Measurements from ENCODE around the gene CHCHD4.
"Not testable (repeated sequence)": the region's sequence is repeated elsewhere in the genome, so short reads cannot be mapped to it uniquely, and the experiment has no call there.

Gene CHCHD4

DNA sequence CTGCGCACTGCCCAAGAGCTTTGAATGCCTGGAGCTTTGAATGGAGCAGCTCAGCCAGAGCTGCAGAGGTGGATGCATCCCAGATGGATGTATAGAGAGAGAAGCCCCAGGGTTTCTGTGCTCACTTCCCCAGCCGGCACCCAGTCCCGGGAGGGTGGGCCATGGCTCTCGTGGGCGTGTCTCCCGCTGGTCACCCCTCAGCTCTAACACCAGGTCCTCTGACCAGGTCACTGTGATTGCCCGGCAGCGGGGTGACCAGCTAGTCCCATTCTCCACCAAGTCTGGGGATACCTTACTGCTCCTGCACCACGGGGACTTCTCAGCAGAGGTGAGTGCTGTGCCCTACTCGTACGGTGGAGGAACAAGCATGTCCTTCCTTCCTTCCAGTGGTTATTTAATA is 10.9 kb upstream of the CHCHD4 start:
- no peak for DNase-seq (ENCODE audit: low read depth in 2 of 2)

DNA sequence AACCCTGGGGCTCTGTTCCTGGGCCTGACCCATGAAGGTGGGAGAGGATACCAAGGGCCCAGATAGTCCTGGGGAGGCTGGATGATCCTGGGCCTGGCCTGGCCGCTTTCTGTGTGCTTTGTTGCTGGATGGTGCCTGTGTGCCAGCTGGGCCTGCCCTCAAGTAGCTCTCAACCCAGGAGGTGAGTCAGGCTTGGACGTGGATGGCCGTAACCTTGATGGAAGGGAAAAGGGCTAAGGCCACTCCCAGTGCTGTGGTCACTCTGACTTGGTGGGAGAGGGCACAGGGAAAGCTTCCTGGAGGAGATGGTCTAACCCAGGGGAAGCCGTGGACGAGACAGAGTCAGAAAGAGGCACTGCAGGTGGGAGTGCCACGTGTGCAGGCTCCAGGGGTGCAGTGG is 9.6 kb upstream of the CHCHD4 start:
- no peak for DNase-seq (ENCODE audit: low read depth in 2 of 2)

DNA sequence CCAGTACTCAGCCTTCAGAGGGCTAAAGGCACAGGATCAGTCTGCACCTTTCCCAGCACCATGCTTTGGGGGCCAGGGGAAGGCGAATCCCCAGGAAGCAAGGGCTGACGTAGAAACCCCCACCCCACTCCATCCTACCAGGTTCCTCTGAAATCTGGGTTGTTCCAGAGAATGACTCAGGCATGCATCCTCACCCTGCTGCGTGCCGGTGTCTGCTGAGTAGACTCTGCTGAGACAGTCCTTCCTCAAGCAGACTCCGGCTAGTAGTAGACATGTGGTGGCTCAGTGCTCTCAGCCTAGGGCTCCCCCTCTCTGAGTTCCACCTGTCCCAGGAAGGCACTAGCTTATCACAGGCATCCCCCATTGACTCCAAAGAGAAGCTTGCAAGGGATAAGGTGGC is 9.2 kb upstream of the CHCHD4 start:
- DNase-seq (ENCODE audit: low read depth in 2 of 2), result no peak

DNA sequence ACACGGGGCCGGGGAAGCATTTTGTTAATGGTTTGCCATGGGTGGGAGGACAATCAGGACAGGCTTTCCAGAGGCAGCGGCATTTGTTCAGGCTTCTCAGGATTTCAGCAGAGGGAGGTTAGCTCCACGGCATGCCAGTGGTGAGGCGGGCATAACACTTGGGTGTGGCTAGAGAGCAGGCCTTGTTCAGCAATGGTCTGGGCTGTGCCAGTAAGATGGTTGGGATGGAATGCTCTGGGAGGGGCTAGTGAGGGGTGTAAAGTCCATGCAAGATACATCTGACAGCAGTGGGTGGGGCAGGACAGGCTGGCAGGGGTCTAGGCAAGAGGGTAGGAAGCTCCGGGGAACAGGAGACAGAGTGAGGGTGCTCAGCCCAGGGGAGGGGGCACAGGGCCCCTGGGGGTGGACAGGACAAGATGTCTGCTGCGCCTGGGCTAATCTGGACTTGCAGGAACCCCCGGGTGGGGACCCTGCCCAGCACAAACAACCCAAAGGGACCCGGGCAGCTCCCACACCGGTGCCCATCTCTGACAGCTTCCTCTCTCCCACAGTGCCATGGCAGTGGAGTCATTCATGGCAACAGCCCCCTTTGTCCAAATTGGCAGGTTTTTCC is 8.6 kb upstream of the CHCHD4 start:
- no peak for DNase-seq (ENCODE audit: low read depth in 2 of 2)

DNA sequence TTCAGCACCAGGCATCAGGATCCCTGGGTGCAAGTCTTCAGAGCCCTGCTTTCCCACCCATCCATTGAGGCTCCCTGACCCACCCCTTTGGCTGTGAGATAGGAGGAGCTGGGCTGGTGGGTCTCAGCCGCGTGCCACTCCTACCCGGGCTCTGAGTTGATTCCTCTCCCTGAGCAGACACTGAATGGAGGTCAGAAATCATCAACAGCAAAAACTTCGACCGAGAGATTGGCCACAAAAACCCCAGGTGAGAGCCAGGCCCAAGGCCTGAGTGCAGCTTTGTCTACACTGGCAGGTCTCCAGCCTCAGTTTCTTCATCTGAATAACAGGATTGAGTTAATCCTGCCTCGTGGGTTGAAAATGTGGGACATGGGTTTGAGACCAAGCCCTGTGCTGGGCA is 8.0 kb upstream of the CHCHD4 start:
- DNase-seq (ENCODE audit: low read depth in 2 of 2), result no peak

DNA sequence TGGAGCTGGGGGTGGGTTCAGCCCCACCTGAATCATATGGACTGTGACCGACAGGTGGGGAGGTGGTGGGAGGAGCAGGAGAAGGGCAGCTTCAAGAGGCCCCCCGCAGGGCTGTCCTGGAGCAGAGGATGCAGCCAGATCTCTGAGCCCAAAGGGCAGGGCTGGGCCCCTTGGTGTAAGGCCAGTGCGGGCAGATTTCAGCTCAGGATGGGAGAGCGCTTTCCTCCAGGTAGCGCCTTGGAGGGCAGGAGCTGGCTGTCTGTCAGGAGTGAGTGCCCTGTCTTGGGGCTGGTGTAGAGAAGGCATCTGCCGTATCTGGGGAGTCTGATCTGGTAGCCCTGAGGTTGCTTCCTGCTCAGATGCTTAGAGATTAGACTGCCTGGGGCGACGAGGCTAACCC is 7.5 kb upstream of the CHCHD4 start:
- DNase-seq (ENCODE audit: low read depth in 2 of 2), result no peak

DNA sequence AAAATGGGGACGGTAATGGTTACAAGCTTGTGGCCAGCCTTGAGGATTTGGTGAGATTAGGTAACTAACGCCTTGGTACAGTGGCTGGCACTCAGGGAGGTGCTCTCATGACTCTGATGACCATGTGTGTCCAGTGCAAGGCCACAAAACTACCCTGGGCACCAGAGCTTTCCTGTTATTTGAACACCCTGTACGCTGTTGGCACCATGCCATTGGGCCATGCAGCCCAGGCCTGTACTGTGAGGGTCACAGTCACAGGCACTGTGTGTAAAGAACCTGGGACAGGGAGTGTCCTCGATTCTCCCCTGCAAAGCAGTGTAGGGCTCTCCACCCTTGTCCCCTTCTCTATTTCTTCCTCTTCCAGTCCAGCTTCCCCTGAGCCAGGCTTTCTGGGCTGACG is 6.5 kb upstream of the CHCHD4 start:
- DNase-seq (ENCODE audit: low read depth in 2 of 2), result no peak

DNA sequence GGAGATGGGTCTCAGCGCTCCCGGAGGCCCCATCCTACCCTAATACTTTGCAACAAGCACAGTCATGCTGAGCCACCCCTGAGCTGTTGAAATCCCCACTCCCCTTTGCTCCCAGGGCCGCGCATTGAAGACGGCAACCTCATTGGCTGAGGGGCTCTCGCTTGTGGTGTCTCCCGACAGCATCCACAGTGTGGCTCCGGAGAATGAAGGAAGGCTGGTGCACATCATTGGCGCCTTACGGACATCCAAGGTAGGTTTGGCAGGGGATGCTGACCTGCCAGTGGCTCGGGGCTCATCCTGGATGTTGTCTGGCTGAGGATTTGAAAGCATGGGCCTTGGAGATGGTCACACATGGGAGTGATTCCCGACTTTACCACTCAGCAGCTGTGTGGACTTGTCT is 6.0 kb upstream of the CHCHD4 start:
- no peak for DNase-seq (ENCODE audit: low read depth in 2 of 2)

DNA sequence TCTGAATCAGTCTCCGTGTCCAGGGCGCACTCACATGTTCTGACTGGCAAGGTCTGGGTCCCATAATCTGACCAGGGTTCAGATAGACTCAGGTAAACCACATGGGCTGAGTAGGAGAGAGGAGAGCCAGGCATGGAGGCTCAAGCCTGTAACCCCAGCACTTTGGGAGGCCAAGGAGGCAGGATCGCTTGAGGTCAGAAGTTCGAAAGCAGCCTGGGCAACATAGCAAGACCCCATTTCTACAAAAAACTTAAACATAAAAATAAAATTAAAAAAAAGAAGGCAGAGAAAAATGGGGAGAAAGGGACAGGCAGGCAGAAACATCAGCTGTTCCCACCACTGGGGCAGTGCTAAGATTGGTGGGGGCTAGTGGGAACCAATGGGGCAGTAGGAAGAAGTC is 5.6 kb upstream of the CHCHD4 start:
- DNase-seq (ENCODE audit: low read depth in 2 of 2), result no peak

DNA sequence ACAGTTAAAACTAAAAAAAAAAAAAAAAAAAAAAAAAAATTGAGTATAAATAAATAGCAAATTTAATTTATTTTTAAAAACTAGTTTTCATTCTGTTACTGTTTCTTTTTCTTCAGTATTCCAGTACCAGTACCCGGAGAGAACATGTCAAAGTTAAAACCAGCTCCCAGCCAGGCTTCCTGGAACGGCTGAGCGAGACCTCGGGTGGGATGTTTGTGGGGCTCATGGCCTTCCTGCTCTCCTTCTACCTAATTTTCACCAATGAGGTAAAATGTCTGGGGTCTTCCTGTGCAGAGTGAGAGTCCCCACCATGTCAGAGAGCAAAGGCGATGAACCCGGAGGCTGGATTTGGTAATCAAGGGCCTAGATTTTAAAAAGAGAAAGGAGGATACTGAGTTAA is 4.6 kb upstream of the CHCHD4 start:
- DNase-seq (ENCODE audit: low read depth in 2 of 2), result no peak

DNA sequence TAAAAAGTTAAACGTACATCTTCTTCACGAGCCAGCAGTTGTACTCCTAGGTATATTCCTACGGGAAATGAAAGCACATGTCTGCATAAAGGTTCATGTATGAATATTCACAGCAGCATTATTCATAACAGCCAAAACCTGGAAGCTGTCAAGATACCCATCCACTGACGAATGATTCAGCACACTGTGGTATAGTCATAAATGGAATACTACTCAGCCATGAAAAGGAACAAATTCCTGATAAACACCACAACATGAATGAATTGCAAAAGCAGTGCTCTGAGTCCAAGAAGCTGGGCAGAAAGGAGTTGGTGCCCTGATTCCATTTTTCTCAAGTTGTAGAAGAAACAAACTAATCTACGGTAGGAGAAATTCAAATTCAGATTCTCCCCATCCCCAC is 4.1 kb upstream of the CHCHD4 start:
- no peak for DNase-seq (ENCODE audit: low read depth in 2 of 2)

DNA sequence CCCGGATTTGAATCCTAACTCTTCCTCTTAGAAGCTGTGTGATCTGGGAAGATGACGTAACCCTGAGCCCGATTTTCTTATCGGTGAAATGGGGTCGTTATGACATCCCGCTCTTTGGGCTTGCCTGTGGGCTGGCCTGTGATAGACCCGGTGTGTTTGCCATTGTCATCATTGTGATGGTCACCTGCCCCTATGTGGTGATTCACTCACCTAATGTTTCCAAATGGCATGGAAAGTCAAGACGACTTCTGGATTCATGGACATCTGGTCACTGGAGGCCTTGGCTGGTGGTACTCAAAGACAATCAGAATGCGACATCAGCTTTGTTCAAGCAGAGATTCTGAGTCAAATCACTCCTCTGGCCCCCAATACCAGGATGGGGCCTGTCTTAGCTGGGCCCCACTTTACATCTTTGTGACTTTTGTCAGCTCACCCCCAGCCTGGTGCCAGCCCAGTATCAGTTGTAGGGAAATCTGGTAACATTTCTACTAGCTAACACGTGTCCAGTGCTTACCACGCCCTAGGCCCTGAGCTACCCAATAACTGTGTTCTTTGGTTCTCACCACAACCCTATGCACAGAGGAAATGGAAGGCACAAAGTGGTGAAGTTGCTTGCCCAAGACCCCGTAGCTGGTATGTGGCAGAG is 3.0 kb upstream of the CHCHD4 start:
- DNase-seq (ENCODE audit: low read depth in 2 of 2), result no peak

DNA sequence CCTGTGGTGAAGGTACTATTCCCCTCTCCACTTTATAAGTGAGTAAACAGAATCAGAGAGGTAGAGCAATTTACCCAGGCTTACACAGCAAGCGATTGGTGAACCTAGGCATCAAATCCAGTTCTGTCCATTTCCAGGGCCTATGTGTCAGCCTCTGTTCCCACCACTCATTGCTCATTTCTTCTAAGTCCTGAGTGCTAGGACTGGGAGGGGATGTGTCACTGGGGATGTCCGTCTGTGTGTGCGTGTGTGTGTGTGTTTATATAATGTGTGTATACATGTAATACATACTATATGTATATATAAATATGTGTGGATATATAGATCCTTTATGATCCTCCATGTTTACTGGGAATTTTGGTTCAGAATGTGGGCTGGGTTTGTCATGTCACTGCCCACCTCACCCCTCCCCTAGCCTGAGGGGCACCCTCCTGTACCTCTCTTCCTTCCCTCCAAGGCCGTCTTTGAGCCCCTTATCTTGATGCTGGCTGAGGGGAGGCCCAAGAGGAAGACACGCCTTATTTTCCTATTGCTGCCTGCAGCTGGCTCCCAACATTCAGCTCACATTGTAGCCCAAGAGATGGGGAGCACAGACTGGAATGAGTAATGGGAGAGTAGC is 2.3 kb upstream of the CHCHD4 start:
- no peak for DNase-seq (ENCODE audit: low read depth in 2 of 2)

DNA sequence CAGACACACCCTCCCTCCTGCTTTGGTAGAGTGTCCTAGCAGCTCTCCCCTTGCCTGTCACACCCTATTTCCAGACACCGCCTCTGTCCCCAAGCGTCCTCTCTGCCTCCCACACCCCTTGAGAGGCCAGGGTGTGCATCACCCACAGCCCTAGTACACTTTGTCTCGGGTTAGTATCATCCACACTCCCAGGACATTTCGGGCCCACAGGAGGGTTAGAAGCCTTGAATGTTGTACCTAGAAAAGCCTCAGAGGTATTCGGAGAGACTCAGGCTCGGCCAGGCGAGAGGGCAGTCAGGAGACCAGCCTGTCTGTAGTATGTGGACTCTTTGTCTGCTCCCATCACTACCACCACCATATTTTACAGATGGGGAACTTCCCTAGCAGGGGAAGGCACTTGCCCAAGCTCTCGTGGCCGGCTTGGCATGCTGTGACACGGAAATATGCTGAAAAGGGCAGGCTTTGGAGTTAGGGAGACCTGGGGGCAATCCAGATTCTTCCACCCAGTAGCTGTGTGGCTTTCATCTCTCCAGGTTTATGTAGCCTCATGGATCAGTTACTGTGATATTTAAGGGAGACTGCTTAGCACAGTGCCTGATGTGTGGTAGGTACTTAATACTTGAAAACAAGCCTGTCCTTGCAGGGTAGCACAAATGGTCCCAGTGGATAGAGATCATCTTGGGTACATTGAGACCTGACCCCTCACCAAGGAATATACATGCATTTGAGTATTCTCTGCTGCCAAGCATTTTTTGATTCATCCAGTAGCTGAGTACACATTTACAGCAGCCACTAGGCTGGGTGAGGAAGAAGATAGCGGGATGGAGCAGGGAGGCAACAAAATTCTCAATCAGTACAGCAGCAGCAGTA is 1.6 kb upstream of the CHCHD4 start:
- DNase-seq (ENCODE audit: low read depth in 2 of 2), result no peak

DNA sequence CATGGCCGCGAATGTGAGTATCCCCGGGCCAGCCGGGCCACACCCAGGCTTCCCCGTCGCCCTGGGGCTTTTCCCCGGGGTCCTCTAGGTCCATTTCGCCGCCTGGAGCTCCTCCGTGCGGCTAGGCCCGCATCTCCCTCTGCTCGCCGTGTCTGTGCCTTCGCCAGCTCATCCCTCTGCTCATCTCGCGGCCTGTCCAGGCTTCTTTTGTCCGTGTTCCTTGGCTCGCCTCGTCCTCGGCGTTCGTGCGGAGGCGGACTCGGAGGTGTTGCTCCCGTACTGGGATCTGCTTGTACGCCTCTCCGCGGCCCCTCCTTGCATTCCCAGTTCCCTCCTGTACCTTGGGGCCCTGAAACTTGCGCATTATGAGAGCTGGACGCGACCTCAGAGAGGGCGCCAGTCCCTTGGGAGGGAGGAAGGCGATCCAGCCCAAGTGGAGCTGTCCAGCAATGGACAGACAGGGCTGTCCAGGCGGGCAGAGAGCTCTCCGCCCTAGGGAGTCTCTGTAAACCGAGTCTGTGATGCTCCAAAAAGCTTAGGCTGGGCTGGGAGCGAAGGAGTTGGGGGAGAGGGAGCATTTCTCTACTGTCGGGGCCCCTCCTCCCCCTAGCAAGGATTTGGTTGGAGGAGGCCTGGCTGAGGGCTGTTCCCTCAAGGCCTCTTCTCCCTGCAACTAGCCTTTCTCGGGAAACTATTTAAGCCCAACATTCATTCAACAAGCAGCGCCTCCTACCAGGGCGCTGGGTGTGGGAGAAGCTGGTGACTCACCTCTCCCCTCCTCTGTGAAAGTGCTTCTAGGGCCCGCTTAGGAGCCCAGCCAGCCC is 735 bp upstream of the CHCHD4 start:
- DNase-seq (ENCODE audit: low read depth in 2 of 2), result peak; percentile 39 to 57

DNA sequence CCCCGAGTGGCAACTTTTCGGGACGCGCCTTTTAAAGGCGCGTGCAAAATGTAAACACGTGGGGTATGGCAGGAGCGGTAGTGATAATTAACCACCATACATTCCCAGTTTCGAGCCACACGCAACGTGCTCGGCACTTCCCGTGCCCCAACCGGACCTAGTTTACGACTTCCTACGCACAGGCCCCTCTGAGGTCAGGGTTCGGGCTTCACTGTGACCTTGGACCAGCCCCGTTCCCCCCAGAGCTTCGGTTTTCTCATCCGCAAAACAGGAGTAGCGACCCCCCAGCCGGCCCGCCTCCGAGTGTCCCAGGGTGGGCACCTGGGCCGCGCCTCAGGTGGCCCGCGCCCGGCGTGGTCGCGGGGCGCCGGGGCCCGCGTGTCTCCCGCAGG is 451 bp downstream of the CHCHD4 start:
- DNase-seq (ENCODE audit: low read depth in 2 of 2), result peak; percentile 58 to 61

DNA sequence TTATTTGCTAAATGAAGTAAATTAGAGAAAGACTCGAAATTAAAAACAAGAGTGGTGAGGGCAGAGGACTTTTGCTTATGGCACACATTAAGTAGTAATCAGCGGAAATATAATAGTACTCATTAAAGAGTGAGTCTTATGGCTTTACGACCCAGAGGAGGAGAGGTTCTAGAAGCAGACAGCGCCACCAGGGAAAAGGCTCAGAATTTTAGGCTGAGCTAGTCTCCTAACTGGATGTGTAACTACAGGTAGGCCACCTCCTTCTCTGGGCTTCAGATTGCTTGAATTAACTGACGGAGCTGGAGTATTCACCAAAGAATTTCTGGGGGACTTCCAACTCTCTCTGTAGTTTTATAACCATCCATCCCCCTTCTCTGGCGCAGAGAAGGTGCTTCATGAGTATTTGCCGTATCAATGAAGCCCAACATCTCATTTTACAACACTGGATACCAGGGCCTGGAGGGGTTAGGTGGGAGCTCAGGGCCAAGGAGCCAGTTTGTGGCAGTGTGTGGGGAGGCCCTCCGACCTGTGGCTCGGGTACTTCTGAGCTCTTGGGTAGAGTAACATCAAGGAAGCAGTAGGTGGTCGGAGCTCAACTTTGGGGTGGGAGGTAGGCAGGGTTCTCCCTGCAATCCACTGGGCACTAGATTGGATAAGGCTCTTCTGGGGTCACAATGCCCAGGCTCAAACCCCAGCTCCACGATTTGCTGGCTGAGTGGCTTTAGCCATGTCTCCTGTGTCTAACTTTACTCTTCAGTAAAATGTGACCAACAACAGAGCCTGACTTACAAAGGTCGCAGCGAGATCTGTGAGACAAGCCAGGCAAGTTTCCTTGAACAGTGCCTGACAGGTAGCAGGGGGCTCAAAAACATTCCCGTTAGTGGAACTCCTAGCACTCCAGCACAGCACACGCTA is 1.1 kb downstream of the CHCHD4 start:
- no peak for DNase-seq (ENCODE audit: low read depth in 2 of 2)

DNA sequence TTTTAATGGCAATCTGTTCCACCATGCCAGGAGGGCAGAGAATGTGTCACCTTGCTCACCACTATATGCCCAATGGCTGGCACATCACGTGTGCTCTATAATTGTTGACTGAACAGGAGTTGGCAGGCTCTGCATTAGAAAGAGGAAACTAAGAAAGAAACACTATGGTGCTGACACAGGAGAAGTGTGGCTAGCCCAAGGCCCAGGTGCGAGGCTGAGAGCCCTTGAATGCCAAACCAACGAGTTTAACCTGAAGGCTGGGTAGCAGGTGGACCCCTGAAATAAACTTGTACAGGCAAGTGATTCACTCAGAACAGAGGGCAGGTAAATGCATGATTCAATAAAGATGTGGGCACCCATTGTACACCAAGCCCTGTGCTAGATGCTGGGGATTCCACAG is 2.4 kb downstream of the CHCHD4 start:
- no peak for DNase-seq (ENCODE audit: low read depth in 2 of 2)

DNA sequence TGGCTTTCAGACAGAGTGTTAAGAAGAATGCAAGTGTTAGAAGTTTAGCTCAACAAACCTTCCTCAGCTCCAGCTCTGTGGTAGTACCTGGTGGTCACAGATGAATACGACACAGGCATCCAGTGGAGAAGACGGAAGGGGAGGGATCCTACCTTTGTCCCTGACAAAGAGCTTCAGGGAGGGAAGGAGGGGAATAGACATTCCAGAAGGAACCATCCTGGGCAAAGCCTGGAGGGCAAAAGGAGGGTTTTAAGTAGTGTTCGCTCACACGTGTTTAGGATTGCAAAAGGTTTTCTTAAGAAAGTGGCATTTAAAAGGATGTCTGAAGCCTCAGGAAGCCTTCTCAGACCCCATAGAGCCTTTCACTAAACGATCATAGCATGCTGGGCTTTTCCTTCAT is 2.8 kb downstream of the CHCHD4 start:
- DNase-seq (ENCODE audit: low read depth in 2 of 2), result no peak

DNA sequence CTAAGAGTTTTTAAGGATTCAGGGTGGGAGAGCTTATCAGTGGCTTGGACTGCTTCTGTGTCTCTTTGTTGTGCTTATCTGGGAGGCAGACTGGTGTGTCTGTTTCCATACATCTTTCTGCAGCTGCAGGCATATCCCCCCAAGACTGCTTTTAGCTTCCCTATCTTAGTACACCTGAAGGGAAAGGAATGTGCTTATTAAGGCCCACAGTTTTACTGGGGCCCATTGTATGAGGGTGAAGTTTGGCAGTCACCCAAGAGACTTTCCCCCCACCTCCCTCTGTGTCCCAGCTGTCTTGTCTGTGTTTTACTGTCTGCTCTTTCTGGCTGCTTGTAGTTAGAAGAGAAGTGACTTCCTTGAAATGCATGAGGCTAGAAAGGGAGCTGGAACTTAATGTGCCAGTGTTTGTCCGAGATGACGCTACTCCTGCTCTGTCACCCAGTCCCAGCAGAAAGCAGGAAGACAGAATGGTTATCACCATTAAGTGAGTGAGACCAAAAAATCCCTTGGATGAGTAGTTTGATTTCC is 3.7 kb downstream of the CHCHD4 start:
- DNase-seq (ENCODE audit: low read depth in 2 of 2), result not testable (repeated sequence)
